Left lung (tissue), 10 donors: ENCODE results near the gene GFPT1. TPM values are rescaled to one million over a fixed set of nuclear protein-coding genes. Genes with fewer than 3 reads are reported as not detected.

ENCODE experiments used
- ATAC-seq: fragments of 200-7000 bp; cut with Tn5 transposase; one replicate; pipeline ENCODE4 v1.9.1; 2020; ENCODE audit warnings: moderate library complexity
- DNase-seq, 4 donors: peaks; one replicate each; pipeline ENCODE4 v3.0.0-alpha.2; 2013 to 2020
- H3K27ac ChIP-seq, 2 donors: fragments of 200-600 bp; sonication (generic) in 1 of 2; one replicate each; pipeline versions ENCODE4 v1.5.0 to v1.8.0; 2020 to 2021
- H3K27me3 ChIP-seq, 2 donors: fragments of 200-600 bp; sonication (generic) in 1 of 2; one replicate each; pipeline versions ENCODE4 v1.5.0 to v1.8.0; 2020 to 2021
- H3K36me3 ChIP-seq, 2 donors: fragments of 200-600 bp; sonication (generic) in 1 of 2; one replicate each; pipeline versions ENCODE4 v1.5.0 to v1.8.0; 2020 to 2021
- H3K4me1 ChIP-seq, 2 donors: fragments of 200-600 bp; one replicate each; pipeline ENCODE4 v1.8.0; 2021
- H3K4me3 ChIP-seq, 2 donors: fragments of 200-600 bp; sonication (generic) in 1 of 2; one replicate each; pipeline versions ENCODE4 v1.5.0 to v1.8.0; 2020 to 2021; ENCODE audit warnings: mild to moderate bottlenecking in 1 of 2
- H3K9me3 ChIP-seq, 2 donors: fragments of 200-600 bp; sonication (generic) in 1 of 2; one replicate each; pipeline versions ENCODE4 v1.5.0 to v1.8.0; 2020 to 2021
- intact Hi-C, 2 donors: fragments of 100-400 bp; cut with DNase I; formaldehyde crosslinking; loops; one replicate each; pipeline versions ENCODE4 v1.11.2 to v1.14.2; 2022
- polyA plus RNA-seq, 6 donors: library from polyadenylated mRNA; unstranded; fragments of 120-200 nt; gene quantifications; one replicate each; pipeline ENCODE4 v1.2.1, GENCODE V29; 2013; ENCODE audit not compliant: insufficient read length in 6 of 6
- total RNA-seq, 2 donors: library from RNA; stranded (reverse); fragmentation: NEBNext Ultra II Directional; extraction: Animal tissue kit (Norgen Biotek cat#: 25700); gene quantifications; one replicate each; pipeline ENCODE4 v1.2.1, GENCODE V29; 2021
- TF ChIP-seq, protein P1 (sequence below), 2 donors: fragments of 200-600 bp; sonication (generic) in 1 of 2; IDR thresholded peaks; one replicate each; pipeline versions ENCODE4 v1.5.0 to v1.8.0; 2021; ENCODE audit warnings: antibody characterized with exemption in 2 of 2
- donor health status: DM: no; HTN: yes; CAD: no.
- donor health status: DM: no; HTN: no; CAD: no.

Gene GFPT1
- total and polyA plus RNA-seq, 8 donors: 26.3 to 95.7 (median 30.5) TPM

DNA sequence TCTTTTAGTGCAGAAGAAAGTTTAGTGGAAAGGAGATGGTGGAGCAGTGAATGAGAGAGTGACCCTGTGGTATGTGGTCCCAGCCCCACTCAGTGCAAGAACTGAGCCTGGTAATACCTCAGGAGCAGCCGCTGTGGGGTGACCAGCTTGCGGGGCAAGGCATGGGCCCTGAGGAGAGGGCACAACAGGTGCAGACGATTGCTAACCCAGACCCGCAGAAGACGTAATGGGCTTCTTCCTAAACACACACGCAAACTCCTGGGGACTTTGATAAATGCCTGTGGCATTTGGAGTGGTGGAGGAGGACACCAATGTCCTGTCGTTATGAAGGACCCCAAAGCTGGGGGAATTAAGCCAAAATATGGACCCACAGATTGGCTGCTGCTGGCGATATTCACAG lies 78.7 kb downstream of the GFPT1 start:
- Histone ChIP-seq H3K27ac (no peak overlapping the region), H3K36me3 (no peaks in the 10 kb centered on the region), H3K4me1 (peaks cover 21 to 39% of the 10 kb centered on the region in 2 donors), H3K4me3 (no peak overlapping the region), H3K9me3 (peaks cover 0 to 6% of the 10 kb centered on the region in 2 donors), H3K27me3 (peaks cover 0 to 23% of the 10 kb centered on the region in 2 donors)
- ATAC-seq: no peak
- intact Hi-C loops: loop anchor here in 1 of 2 donors (5.0 to 10.0 kb wide), 2 partner anchors 286 to 364 kb away; no protein-coding TSS in a partner anchor
- TF ChIP-seq, protein P1, sequence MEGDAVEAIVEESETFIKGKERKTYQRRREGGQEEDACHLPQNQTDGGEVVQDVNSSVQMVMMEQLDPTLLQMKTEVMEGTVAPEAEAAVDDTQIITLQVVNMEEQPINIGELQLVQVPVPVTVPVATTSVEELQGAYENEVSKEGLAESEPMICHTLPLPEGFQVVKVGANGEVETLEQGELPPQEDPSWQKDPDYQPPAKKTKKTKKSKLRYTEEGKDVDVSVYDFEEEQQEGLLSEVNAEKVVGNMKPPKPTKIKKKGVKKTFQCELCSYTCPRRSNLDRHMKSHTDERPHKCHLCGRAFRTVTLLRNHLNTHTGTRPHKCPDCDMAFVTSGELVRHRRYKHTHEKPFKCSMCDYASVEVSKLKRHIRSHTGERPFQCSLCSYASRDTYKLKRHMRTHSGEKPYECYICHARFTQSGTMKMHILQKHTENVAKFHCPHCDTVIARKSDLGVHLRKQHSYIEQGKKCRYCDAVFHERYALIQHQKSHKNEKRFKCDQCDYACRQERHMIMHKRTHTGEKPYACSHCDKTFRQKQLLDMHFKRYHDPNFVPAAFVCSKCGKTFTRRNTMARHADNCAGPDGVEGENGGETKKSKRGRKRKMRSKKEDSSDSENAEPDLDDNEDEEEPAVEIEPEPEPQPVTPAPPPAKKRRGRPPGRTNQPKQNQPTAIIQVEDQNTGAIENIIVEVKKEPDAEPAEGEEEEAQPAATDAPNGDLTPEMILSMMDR (IDR thresholded peaks at IDR 0.05): no peak
- DNase-seq: no peak

DNA sequence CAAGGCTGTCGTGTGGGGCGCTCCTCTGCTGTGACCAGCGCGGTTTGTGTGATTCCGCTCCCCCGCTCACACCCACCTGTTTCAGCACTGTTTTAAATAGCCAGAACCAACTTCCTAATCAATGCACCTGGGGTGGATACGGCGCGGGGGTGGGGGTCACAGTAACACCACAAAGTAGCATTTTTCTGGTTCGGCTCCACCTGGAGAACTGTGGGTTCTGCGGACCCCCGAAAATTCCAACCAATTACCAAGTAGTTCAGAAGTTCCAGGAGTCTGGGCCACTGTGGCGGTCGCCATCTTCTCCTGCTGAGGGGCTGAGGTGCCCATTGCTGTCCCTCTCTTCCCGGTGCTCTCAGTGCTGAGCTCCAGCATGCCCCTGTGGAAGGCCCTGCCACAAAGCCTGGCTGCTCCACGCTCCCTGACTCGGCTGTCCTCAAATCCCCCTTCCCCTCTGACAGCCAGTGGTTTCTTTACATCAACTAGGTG lies 79.4 kb downstream of the GFPT1 start:
- Histone ChIP-seq H3K4me3 (peak overlapping the region; percentile 55 to 61), H3K9me3 (peaks cover 0 to 6% of the 10 kb centered on the region in 2 donors), H3K27me3 (peaks cover 0 to 23% of the 10 kb centered on the region in 2 donors), H3K27ac (no peak overlapping the region), H3K4me1 (peaks cover 21 to 39% of the 10 kb centered on the region in 2 donors), H3K36me3 (no peaks in the 10 kb centered on the region)
- TF ChIP-seq, protein P1 (IDR thresholded peaks at IDR 0.05): no peak
- no peak for ATAC-seq
- no peak for DNase-seq
- intact Hi-C loops: loop anchor here in 1 of 2 donors (5.0 to 10.0 kb wide), 2 partner anchors 285 to 363 kb away; no protein-coding TSS in a partner anchor

DNA sequence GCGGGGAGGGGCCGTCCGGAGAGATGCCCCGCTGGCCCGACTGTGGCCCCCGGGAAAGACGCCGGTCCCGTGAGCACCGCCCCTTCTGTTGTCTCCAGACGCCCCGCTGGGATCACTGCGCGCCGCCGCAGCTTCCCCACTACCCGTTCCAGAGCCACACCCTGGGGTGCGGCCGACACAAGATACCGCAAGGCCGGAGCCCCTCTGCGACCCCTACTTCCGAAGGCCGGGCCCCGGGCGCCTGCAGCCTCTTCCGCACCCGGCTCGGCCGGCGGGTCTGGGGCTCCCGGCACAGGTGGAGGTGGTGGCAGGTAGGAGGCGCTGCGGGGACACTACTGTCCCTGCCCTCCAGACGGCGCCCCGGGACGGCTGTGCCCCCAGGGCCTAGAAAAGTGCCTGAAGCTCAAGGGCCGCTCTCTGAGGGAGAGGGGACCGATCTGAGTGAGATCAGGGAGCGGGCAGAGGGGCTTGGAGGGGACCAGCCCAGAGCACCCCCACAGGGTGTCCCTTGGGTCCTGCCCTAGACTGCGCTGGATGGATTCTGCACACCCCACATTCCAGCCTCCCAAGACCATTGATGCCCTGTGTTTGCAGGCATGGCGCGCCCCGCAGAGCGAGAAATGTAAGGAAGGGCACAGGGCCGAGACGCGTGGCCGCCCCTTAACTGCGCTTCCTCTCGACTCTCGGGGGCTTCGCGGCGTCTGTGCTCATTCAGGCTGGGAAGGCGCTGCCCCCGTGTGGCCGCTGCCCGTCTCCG lies 80.0 kb downstream of the GFPT1 start:
- H3K36me3 ChIP-seq: no peaks in the 10 kb centered on the region
- H3K27ac ChIP-seq: peak overlapping the region; percentile 66 to 83
- peaks cover 21 to 39% of the 10 kb centered on the region in 2 donors for H3K4me1 ChIP-seq
- DNase-seq: peak; percentile 81 to 93 (median 89)
- intact Hi-C loops: loop anchor here in 1 of 2 donors (5.0 to 10.0 kb wide), 2 partner anchors 285 to 362 kb away; no protein-coding TSS in a partner anchor
- H3K4me3 ChIP-seq: peak overlapping the region; percentile 55 to 61
- TF ChIP-seq, protein P1 (IDR thresholded peaks at IDR 0.05): peak; percentile 83 to 88
- peaks cover 0 to 6% of the 10 kb centered on the region in 2 donors for H3K9me3 ChIP-seq
- H3K27me3 ChIP-seq: peaks cover 0 to 23% of the 10 kb centered on the region in 2 donors
- peak; percentile 84 for ATAC-seq

DNA sequence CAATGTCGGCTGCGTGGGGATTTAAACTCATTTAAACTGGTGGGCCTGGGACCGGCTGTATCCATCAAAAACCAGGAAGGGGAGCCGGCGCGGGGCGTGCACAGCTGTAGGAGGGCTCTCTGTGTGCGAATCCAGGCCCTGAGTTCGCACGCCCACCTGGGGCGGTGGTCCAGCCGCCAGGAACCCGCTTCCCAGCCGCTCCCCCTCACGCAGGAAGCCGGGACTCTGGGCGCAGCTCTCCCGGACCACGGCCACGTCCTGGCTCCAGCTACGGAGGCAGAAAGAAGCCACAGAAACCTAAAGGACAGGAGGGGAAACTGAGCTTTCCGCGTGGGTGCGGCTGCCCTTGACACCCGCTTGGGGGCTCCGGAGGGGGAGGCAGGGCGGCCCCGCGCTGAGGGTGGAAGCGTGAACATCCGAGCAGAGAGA lies 80.6 kb downstream of the GFPT1 start:
- peaks cover 21 to 39% of the 10 kb centered on the region in 2 donors for H3K4me1 ChIP-seq
- no peaks in the 10 kb centered on the region for H3K36me3 ChIP-seq
- H3K9me3 ChIP-seq: peaks cover 0 to 6% of the 10 kb centered on the region in 2 donors
- DNase-seq: peak in 3 of 4 donors; percentile 15 to 79 (median 36)
- H3K27ac ChIP-seq: peak overlapping the region; percentile 66 to 83
- intact Hi-C loops: loop anchor here in 1 of 2 donors (5.0 to 10.0 kb wide), 2 partner anchors 284 to 362 kb away; no protein-coding TSS in a partner anchor
- H3K4me3 ChIP-seq: peak overlapping the region; percentile 55 to 61
- peaks cover 0 to 23% of the 10 kb centered on the region in 2 donors for H3K27me3 ChIP-seq
- TF ChIP-seq, protein P1 (IDR thresholded peaks at IDR 0.05): no peak
- peak; percentile 3 for ATAC-seq
